CD4-positive, alpha-beta T cell treated with Interleukin-15 for 4 hours (primary cell): ENCODE measurements around the gene DGKB.

Experiments
- DNase-seq: peaks from one replicate; pipeline ENCODE4 v3.0.0-alpha.2; 2020; ENCODE audit warnings: low spot score

DGKB gene

GRCh38 chr7:14859267-14859666 lies 43.3 kb downstream of the DGKB start:
- no peak for DNase-seq

- DNase-seq, result no peak
Observed at GRCh38 chr7:14858866-14859265, 43.7 kb downstream of the DGKB start.

GRCh38 chr7:14858410-14858809 lies 44.1 kb downstream of the DGKB start:
- no peak for DNase-seq

GRCh38 chr7:14855033-14855794 lies 47.3 kb downstream of the DGKB start:
- DNase-seq, result no peak

- no peak for DNase-seq
Observed at GRCh38 chr7:14854471-14854870, 48.1 kb downstream of the DGKB start.

- DNase-seq, result no peak
Observed at GRCh38 chr7:14851610-14852009, 50.9 kb downstream of the DGKB start.

- DNase-seq, result no peak
Observed at GRCh38 chr7:14850039-14850438, 52.5 kb downstream of the DGKB start.

GRCh38 chr7:14846405-14846804 lies 56.1 kb downstream of the DGKB start:
- DNase-seq, result no peak

GRCh38 chr7:14843755-14844154 lies 58.8 kb downstream of the DGKB start:
- no peak for DNase-seq

- DNase-seq, result no peak
Observed at GRCh38 chr7:14842523-14842922, 60.0 kb downstream of the DGKB start.

GRCh38 chr7:14841869-14842268 lies 60.7 kb downstream of the DGKB start:
- DNase-seq, result no peak

GRCh38 chr7:14841086-14841485 lies 61.5 kb downstream of the DGKB start:
- no peak for DNase-seq

- no peak for DNase-seq
Observed at GRCh38 chr7:14839307-14839706, 63.2 kb downstream of the DGKB start.

GRCh38 chr7:14837216-14837615 lies 65.3 kb downstream of the DGKB start:
- no peak for DNase-seq

GRCh38 chr7:14836571-14837189 lies 65.9 kb downstream of the DGKB start:
- DNase-seq, result no peak

- no peak for DNase-seq
Observed at GRCh38 chr7:14836006-14836405, 66.5 kb downstream of the DGKB start.

- no peak for DNase-seq
Observed at GRCh38 chr7:14835384-14835783, 67.2 kb downstream of the DGKB start.

GRCh38 chr7:14834883-14835282 lies 67.7 kb downstream of the DGKB start:
- DNase-seq, result no peak

- DNase-seq, result no peak
Observed at GRCh38 chr7:14834456-14834855, 68.1 kb downstream of the DGKB start.

GRCh38 chr7:14833707-14834106 lies 68.8 kb downstream of the DGKB start:
- DNase-seq, result no peak

- DNase-seq, result no peak
Observed at GRCh38 chr7:14828053-14828452, 74.5 kb downstream of the DGKB start.

- DNase-seq, result no peak
Observed at GRCh38 chr7:14826426-14826825, 76.1 kb downstream of the DGKB start.

GRCh38 chr7:14825912-14826311 lies 76.6 kb downstream of the DGKB start:
- no peak for DNase-seq

GRCh38 chr7:14822481-14822854 lies 80.1 kb downstream of the DGKB start:
- no peak for DNase-seq
